Hematopoietic multipotent progenitor cell treated with erythropoietin and hydrocortisone succinate and interleukin-3 and kit ligand, for 4 days (in vitro differentiated cells): Measurements from ENCODE around the gene MRPL12.

Source experiments
- DNase-seq: peaks from one replicate; pipeline ENCODE4 v3.0.0-alpha.2; 2015

MRPL12 gene

DNA sequence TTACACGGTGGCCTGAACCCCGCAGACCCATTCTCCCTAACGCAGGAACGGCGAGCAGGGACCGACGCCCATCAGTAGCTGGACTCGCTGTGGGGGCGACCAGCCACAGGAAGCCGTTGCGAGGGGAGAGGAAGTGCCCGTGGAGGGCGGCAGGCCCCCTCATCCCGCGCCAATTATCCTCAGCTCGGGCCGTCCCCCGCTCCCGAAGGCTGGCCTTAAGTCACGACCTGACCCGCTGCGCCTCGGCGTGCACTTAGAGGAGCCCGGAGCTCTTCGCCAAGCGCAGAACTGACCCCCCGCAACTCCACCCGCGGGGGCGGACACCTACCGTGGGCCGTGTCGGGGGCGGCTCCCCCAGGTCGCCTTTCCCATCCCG is 20.0 kb upstream of the MRPL12 start:
- DNase-seq, result peak; percentile 55

DNA sequence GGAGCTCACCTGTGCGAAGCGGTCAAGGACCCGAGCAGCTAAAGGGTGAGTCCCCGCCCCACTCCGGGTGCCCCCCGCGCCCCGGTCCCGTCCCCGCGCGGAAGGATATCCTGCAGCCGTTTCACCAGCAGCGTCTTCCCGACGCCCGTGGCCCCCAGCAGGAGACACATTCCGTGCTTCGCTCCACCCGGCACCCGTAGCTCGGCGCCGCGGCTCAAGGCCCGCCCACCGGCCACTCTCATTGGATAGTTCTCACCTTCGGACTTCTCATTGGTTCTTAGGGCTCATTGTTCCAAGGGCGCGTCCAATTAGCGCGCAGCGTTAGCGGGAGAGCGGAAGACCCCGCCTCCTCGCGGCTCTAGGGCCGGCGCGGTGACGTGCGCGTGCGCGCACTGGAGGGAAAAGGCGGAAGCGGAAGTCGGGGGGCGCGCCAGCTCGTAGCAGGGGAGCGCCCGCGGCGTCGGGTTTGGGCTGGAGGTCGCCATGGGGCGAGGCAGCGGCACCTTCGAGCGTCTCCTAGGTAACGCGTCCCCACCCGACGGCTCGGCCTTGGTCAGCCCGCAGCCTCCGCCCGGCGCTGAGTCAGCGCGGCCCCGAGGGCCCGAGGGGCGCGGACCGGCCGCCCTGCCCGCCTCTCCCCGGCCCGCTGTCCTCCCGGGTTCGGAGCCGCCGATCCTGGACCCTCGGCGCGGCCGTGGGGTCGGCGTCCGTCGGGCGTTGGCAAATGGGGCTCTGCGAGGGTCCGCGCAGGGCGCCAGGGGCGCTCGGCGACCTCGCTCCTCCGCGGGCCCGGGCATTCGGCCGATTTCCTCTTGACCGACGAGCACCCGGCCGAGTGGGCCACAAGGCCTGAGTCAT is 19.4 kb upstream of the MRPL12 start, which contains the start of the genes ARL16 and HGS:
Gene ARL16 (minus strand): TSS at position 214 of the 858 bp plus-strand sequence. CDS start 44 bp downstream, at position 170.
Gene HGS (plus strand): TSS at position 428 of the 858 bp plus-strand sequence. CDS start 56 bp downstream, at position 484.
- peak; percentile 99 for DNase-seq

DNA sequence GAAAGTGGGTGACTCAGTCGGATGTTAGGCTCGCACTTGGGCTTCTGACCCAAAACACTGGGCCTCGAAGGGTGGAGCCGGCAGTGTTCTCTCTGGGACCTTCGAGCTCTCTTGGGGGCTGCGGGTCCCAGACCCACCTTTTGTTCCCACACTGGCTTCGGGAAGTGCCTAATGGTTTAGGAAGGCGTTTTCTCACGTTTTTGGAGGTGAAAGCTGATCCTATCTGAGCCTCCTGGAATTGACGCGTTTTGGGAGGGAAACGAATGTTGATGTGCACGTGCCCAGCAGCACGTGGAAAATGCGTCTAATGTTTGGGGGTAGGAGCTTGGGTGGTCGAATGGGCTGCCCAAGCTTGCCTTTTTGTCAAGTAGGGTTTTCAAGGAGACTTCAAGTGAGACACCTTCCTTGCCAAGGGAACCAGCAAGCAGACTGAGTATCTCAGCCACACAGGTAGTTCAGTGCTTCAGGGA is 18.7 kb upstream of the MRPL12 start:
- peak; percentile 51 for DNase-seq

DNA sequence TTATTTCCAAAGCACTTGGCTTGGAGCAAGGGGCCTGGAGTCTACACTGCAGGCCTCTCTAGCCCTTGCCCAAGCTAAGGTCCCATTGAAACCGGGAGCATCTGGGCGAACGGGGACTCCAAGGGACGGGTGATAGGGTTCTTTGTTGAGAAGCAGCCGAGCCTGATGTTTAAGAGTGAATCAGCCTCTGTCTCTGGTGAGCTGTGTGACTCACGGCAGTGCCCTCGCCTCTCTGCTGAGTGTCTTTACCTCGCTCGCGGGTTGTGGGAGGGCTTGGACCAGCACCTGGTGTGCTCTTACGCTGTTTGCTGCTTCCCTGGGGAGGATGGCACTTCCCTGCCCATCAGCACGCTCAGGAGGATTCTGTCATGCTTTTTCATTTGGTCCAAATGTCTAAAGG is 18.1 kb upstream of the MRPL12 start:
- DNase-seq, result no peak

DNA sequence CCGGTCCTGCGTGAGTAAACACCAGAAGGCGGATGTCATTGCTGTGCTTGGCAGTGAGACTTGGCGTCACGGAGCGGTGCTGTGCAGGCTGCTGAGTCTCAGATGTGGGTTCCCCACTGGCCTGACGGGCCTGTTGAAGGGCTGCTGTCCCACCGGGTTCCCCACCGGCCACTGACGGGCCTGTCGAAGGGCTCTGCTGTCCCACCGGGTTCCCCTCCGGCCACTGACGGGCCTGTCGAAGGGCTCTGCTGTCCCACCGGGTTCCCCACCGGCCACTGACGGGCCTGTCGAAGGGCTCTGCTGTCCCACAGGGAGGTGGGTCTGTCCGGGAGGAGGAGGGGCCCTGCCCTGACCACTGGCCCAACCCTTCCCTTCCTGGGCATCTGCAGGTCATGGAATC is 16.6 kb upstream of the MRPL12 start:
- DNase-seq, result no peak

DNA sequence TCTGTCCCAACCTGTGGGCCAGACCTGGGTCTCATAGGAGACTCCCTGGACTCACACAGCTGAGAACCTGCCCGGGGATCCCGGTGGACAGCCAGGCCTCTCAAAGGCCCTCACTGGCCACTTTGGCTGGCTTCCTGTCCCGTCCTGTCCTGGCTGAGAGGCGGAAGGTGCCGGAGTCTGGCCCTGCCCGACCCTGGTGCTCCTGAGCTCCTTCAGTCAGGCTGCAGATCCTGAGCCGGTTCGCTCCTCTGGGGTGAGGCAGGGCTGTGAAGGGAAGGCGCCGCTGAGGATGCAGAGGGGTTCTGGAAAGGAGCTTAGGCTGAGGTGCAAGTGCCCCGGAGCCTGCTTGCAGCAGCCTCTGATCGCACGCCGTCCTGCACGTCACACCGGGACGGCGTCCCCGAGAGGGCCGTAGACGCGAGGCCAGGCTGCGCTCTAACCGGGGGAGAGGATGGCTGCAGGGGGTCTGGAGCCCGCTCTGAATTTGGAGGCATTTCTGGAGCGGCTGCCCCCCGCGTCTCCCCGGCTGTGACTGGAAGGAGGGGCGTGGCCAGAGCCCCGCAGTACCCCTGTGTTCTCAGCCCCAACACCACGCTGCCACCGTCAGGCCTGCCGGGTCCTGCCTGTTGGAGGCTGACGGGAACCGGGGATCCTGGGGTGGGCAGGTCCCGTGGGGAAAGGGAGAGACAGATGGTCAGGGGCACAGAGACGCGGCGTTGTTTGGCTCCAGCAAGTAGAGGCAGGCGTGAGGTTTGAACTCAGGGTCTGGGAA is 15.2 kb upstream of the MRPL12 start:
- no peak for DNase-seq

DNA sequence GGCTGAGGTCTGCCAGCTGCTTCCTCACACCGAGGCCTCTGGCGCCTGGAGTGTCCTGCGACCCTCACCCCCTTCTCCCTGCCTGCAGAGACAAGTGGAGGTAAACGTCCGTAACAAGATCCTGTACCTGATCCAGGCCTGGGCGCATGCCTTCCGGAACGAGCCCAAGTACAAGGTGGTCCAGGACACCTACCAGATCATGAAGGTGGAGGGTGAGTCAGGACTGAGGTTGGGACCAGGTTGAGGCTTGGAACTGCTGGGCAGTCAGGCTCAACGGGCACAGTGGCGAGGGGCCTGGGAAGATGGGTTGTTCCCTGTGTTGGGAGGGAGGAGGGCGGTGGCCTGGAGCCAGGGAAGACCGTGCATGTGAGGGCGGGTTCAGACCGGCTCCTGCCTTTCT is 14.6 kb upstream of the MRPL12 start:
- DNase-seq, result no peak

DNA sequence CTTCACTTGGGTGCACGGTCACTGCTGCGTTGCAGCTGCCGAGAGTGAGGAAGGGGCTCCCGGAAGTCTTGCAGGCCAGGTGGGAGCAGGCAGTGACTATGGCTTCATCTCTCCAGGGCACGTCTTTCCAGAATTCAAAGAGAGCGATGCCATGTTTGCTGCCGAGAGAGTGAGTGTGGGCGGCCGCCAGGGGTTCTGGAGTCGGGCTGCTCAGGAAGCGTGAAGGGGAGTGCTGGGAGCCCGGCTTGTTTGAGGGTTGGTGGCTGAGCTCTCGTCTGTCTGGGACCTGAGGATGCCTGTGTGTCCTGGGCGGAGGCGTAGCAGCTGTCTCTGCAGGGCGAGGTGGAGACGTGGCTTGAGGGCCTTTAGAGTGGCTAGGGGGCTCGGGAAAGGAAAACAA is 13.1 kb upstream of the MRPL12 start:
- no peak for DNase-seq

DNA sequence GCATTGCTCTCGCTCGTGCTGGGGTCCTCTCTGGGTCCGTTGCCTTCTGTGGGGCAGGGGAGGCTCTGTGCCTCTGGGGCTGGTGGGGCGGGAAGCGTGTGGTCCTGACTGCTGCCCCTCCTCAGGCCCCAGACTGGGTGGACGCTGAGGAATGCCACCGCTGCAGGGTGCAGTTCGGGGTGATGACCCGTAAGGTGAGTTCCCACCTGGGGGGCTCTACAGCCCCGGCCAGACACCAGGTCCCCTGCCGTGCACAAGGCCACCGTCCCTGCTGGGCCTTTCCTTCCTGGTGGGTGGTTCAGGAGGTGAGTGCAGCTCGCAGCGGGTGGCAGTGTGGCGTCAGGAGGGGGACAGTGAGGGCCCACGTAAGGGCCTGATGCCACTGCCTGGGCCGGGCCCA is 12.6 kb upstream of the MRPL12 start:
- DNase-seq, result no peak

DNA sequence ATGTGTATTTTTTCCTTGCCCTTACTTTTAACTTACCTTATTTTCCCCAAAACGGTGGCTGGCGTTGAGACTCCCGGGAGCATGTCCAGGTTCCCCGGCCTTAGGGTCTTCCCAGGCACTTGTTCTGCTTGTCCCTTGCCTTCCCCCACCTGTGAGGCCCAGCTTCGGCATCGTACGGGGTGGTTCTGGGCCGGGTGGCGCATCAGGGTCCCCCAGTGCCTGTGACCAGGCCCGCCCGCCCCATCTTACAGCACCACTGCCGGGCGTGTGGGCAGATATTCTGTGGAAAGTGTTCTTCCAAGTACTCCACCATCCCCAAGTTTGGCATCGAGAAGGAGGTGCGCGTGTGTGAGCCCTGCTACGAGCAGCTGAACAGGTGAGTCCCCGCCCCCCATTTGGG is 12.0 kb upstream of the MRPL12 start:
- no peak for DNase-seq

DNA sequence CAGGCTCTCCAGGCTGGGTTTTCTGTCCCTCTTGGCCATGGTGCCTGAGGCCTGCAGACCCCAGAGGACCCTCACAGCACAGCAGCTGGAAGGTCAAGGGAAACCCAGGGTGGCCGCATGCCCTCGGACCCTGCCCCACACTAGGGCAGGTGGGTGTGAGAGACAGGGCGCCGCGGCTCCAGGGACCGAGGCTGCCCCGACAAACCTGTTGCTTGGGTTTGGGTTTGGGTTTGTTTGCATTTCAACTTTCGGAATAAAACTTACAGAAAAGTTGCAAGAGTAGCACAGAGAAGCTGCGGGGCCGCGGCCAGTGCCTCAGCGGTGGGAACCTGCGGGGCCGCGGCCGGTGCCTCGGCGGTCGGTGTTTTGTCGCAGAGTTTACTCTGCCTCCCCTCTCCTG is 11.6 kb upstream of the MRPL12 start:
- no peak for DNase-seq

DNA sequence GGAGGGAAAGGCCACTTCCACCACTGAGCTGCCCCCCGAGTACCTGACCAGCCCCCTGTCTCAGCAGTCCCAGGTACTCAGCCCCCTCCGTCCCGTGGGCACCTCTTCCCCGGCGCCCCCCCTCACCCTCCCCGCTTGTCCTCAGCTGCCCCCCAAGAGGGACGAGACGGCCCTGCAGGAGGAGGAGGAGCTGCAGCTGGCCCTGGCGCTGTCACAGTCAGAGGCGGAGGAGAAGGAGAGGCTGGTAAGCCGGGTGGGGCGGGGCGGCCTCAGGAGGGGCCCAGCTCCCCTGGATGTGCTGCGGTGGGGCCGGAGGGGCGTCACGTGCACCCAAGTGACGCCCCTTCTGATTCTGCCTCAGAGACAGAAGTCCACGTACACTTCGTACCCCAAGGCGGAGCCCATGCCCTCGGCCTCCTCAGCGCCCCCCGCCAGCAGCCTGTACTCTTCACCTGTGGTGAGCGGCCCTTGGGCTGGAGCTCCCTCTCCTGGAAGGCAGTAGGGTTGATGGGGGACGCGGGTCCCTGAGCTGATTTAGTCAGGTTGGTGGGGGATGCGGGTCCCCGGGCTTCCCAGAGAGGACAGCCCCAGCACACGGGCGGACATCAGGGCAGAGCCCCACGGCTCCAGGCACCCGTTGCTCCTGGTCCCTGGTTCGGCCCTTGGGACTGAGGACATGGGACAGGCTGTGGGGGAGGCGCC is 9.5 kb upstream of the MRPL12 start:
- DNase-seq, result peak; percentile 37

DNA sequence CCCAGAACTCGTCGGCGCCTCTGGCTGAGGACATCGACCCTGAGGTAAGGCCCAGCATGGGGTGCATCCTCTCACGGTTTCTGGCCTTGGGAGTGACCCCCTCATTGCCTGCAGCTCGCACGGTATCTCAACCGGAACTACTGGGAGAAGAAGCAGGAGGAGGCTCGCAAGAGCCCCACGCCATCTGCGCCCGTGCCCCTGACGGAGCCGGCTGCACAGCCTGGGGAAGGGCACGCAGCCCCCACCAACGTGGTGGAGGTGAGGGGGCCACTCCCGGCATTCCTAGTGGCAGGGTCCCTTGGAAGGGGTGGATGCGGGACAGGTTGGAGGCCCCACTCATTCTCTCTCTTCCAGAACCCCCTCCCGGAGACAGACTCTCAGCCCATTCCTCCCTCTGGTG is 8.4 kb upstream of the MRPL12 start:
- no peak for DNase-seq

DNA sequence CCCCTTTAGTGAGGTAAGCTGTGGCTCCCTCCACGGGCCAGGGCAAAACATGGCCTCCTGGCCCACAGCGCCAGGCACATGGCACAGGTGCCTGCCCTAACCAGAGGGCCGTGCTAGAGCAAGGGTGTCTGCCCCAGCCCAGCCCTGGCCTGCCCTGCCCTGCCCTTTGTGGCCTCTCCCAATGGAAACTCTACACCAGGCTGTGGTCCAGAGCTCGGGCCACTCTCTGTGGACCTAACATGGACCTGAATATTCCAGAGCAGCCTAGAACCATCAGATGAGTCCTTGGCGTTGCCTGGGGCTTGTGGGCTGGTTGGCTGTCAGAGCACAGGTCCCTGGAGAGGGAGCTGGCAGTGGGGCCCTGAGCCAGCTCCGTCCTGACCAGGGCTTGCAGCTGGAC is 8.0 kb upstream of the MRPL12 start:
- DNase-seq, result no peak

DNA sequence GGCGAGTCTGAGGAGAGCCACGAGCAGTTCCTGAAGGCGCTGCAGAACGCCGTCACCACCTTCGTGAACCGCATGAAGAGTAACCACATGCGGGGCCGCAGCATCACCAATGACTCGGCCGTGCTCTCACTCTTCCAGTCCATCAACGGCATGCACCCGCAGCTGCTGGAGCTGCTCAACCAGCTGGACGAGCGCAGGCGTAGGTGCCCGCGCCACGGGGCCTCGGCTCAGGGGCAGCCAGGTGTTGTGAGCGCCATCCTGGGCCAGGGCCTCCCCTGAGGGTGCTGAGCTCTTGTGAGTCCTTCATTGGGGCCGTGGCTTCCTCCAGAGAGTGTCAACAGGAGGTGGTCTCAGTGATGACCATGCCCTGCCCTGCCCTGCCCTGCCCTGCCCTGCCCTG is 7.4 kb upstream of the MRPL12 start:
- DNase-seq, result no peak

DNA sequence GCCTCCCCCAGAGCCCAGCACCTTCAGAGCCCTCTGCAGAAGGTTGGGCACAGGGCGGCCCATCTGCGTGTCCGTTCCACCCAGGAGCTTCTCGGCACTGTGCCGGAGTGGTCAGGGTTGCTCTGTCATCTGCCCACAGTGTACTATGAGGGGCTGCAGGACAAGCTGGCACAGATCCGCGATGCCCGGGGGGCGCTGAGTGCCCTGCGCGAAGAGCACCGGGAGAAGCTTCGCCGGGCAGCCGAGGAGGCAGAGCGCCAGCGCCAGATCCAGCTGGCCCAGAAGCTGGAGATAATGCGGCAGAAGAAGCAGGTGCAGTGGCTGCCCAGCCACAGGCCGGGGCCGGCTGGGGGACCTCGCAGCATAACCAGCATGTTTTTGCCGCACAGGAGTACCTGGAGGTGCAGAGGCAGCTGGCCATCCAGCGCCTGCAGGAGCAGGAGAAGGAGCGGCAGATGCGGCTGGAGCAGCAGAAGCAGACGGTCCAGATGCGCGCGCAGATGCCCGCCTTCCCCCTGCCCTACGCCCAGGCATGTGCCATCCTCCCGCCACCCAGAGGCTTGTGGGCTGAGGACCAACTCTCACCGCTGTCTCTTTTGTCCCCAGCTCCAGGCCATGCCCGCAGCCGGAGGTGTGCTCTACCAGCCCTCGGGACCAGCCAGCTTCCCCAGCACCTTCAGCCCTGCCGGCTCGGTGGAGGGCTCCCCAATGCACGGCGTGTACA is 6.8 kb upstream of the MRPL12 start:
- DNase-seq, result no peak

DNA sequence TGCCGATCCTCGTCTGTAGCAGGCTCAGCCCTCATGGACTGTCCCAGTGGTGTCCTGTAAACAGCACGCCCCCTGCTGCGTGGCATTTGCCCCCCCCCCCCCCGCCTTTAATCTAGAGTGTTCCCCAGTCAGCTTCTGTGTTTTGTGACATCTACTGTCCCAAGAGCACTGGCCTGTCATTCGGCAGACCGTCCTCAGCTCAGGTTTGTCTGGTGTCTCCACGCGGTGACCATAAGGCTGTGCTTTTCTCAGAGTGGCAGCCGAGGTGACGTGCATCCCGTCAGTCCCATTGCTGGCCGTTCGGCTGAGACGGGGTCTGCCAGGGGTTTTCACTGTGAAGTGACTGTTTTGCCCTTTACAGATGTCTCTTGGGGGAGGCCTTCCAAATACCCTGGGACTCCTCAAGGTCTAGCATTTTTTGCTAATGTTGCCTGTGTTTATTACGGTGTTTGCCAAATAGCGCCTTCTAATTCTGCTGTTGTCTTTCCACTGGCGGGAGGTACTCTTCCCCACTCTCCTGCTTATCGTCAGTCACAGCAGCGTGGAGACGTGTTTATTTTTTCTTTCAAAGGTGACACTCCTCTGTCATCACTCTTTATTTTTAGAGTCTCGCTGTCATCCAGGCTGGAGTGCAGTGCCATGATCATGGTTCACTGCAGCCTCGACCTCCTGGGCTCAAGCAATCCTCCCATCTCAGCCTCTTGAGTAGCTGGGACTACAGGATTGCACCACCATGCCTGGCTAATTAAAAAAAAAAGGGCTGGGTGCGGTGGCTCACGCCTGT is 5.7 kb upstream of the MRPL12 start:
- no peak for DNase-seq

DNA sequence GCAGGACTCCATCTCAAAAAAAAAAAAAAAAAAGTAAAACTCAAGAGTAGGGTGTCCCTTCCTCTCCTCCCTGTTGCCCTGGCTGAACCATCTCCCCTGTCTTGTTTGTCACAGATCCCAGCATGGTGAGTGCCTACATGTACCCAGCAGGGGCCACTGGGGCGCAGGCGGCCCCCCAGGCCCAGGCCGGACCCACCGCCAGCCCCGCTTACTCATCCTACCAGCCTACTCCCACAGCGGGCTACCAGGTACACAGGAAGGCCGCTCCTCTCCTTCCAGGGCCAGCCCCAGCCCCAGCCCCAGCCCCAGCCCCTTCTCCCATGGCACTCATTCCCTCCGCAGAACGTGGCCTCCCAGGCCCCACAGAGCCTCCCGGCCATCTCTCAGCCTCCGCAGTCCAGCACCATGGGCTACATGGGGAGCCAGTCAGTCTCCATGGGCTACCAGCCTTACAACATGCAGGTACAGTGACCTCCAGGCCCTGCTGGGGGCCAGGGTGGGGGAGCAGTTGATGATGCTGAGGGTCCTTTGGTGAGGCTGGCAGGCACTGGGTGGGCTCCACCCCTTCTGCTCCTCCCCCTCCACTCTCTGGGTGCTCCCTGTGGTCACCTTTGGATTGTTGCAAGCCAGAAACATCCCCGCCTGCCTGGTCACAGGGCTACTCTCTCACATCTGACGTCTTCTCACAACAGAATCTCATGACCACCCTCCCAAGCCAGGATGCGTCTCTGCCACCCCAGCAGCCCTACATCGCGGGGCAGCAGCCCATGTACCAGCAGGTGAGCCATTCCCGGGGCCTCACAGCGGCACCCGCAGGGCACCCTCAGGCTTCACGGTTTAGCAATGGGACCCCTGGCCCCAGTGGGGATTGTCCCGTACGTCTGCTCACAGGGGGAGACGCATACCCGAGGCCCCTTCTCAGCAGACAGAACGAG is 2.5 kb upstream of the MRPL12 start:
- DNase-seq, result no peak

DNA sequence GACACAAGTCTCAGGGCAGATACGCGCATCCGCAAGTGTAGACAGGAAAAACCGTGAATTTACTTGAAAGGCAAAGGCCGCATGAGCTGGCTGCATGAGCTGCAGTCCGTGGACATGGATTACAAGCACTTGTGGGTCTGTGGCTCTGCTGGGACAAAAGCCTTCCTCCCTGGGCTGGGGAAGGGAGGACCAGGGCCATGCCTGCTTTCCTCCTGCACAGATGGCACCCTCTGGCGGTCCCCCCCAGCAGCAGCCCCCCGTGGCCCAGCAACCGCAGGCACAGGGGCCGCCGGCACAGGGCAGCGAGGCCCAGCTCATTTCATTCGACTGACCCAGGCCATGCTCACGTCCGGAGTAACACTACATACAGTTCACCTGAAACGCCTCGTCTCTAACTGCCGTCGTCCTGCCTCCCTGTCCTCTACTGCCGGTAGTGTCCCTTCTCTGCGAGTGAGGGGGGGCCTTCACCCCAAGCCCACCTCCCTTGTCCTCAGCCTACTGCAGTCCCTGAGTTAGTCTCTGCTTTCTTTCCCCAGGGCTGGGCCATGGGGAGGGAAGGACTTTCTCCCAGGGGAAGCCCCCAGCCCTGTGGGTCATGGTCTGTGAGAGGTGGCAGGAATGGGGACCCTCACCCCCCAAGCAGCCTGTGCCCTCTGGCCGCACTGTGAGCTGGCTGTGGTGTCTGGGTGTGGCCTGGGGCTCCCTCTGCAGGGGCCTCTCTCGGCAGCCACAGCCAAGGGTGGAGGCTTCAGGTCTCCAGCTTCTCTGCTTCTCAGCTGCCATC is 1.7 kb upstream of the MRPL12 start:
- DNase-seq, result peak; percentile 79
